Astrocyte (in vitro differentiated cells and primary cell): ENCODE measurements around the gene MREG.

Experiments
- CTCF ChIP-seq: IDR thresholded peaks from 2 replicates; pipeline ENCODE4 v1.5.1; 2011; ENCODE audit warnings: low read depth, mild to moderate bottlenecking, inconsistent platforms, low read length, moderate library complexity; ENCODE audit not compliant: insufficient read depth
- EZH2 ChIP-seq: IDR thresholded peaks from 2 replicates; pipeline ENCODE4 v1.6.1; 2012; ENCODE audit warnings: mild to moderate bottlenecking, low read length, inconsistent platforms; ENCODE audit not compliant: insufficient read depth

GRCh38 chr2:216057688-216058193, 44.4 kb upstream of the MREG start:
- TF ChIP-seq EZH2 (no peak), CTCF (no peak)
